Trophoblast cell (in vitro differentiated cells and primary cell): ENCODE data around the gene PLXND1.
A peak's percentile ranks its signal among the peaks of the same experiment; 100 is the strongest.

ENCODE experiments used
- DNase-seq, 2 donors: peaks; one replicate each; pipeline ENCODE4 v3.0.0-alpha.2; 2016
- H2AFZ ChIP-seq: 2 replicates; pipeline ENCODE4 v1.6.1; 2013; ENCODE audit warnings: low read length, moderate library complexity, mild to moderate bottlenecking; ENCODE audit not compliant: insufficient read depth, poor library complexity
- H2AK5ac ChIP-seq: 2 replicates; pipeline ENCODE4 v1.6.1; 2013; ENCODE audit warnings: mild to moderate bottlenecking, low read length
- H2BK120ac ChIP-seq: 2 replicates; pipeline ENCODE4 v1.6.1; 2013; ENCODE audit warnings: low read length, mild to moderate bottlenecking, moderate library complexity; ENCODE audit not compliant: insufficient read depth, poor library complexity
- H2BK12ac ChIP-seq: 2 replicates; pipeline ENCODE4 v1.6.1; 2013; ENCODE audit warnings: mild to moderate bottlenecking, low read length, moderate library complexity
- H2BK5ac ChIP-seq: 2 replicates; pipeline ENCODE4 v1.6.1; 2013; ENCODE audit warnings: low read length, low read depth, moderate library complexity, mild to moderate bottlenecking; ENCODE audit not compliant: poor library complexity
- H3K14ac ChIP-seq: 2 replicates; pipeline ENCODE4 v1.6.1; 2013; ENCODE audit warnings: mild to moderate bottlenecking, low read length
- H3K18ac ChIP-seq: 2 replicates; pipeline ENCODE4 v1.6.1; 2013; ENCODE audit warnings: mild to moderate bottlenecking, low read length
- H3K23ac ChIP-seq: 2 replicates; pipeline ENCODE4 v1.6.1; 2013; ENCODE audit warnings: low read length
- H3K27ac ChIP-seq: 2 replicates; pipeline ENCODE4 v1.5.1; 2013; ENCODE audit warnings: low read depth, mild to moderate bottlenecking, inconsistent platforms, low read length, moderate library complexity
- H3K27me3 ChIP-seq: 2 replicates; pipeline ENCODE4 v1.6.1; 2013; ENCODE audit warnings: inconsistent platforms, mild to moderate bottlenecking, low read length, moderate library complexity; ENCODE audit not compliant: insufficient read depth
- H3K36me3 ChIP-seq, 2 experiments: 1 replicate in 1 of 2; 2 replicates in 1 of 2; pipeline ENCODE4 v1.6.1; 2013; ENCODE audit warnings: low read length in 2 of 2, mild to moderate bottlenecking in 2 of 2, moderate library complexity in 1 of 2; ENCODE audit not compliant: insufficient read depth in 2 of 2, control insufficient read depth in 1 of 2
- H3K4ac ChIP-seq: 2 replicates; pipeline ENCODE4 v1.6.1; 2013; ENCODE audit warnings: low read depth, mild to moderate bottlenecking, low read length, moderate library complexity
- H3K4me1 ChIP-seq, 2 experiments: 1 replicate in 1 of 2; 2 replicates in 1 of 2; pipeline ENCODE4 v1.6.1; 2013; ENCODE audit warnings: low read length in 2 of 2, mild to moderate bottlenecking in 2 of 2, moderate library complexity in 1 of 2; ENCODE audit not compliant: insufficient read depth in 2 of 2, control insufficient read depth in 1 of 2
- H3K4me2 ChIP-seq: 2 replicates; pipeline ENCODE4 v1.6.1; 2013; ENCODE audit warnings: inconsistent platforms, mild to moderate bottlenecking, low read length, moderate library complexity
- H3K4me3 ChIP-seq: 2 replicates; pipeline ENCODE4 v1.5.1; 2013; ENCODE audit warnings: mild to moderate bottlenecking, low read depth, low read length, inconsistent platforms
- H3K79me1 ChIP-seq: one replicate; pipeline ENCODE4 v1.6.1; 2013; ENCODE audit warnings: low read length
- H3K79me2 ChIP-seq: 2 replicates; pipeline ENCODE4 v1.6.1; 2013; ENCODE audit warnings: low read length, mild to moderate bottlenecking; ENCODE audit not compliant: control insufficient read depth, insufficient read depth, poor library complexity
- H3K9ac ChIP-seq: 2 replicates; pipeline ENCODE4 v1.6.1; 2013; ENCODE audit warnings: mild to moderate bottlenecking, low read length
- H3K9me3 ChIP-seq: 2 replicates; pipeline ENCODE4 v1.6.1; 2013; ENCODE audit warnings: low read depth, mild to moderate bottlenecking, control low read depth, inconsistent platforms, low read length; ENCODE audit not compliant: insufficient read depth
- H4K12ac ChIP-seq: 2 replicates; pipeline ENCODE4 v1.6.1; 2013; ENCODE audit warnings: low read depth, mild to moderate bottlenecking, low read length, moderate library complexity
- H4K8ac ChIP-seq: 2 replicates; pipeline ENCODE4 v1.6.1; 2013; ENCODE audit warnings: low read depth, mild to moderate bottlenecking, low read length, moderate library complexity
- H4K91ac ChIP-seq: one replicate; pipeline ENCODE4 v1.6.1; 2013; ENCODE audit warnings: low read depth, mild to moderate bottlenecking, low read length, moderate library complexity
- WGBS: extraction: QIAGEN DNeasy Blood & Tissue Kit; methylation state at CpG from one replicate; pipeline ENCODE4 v1.1.7; 2013; ENCODE audit warnings: missing lambda C conversion rate; ENCODE audit not compliant: insufficient read length, insufficient coverage; ENCODE audit errors: extremely low coverage; 5-methylcytosine and 5-hydroxymethylcytosine counted together

Gene PLXND1

GRCh38 chr3:129524081-129524480 is 82.4 kb downstream of the PLXND1 start:
- no peak overlapping the region for H3K27ac ChIP-seq
- WGBS = no CpG with 5 or more reads among the region's 4 CpGs

GRCh38 chr3:129522953-129523352 is 83.5 kb downstream of the PLXND1 start:
- Histone ChIP-seq H3K27ac (no peak overlapping the region), H3K27me3 (no peaks in the 10 kb centered on the region), H3K79me2 (no peaks in the 10 kb centered on the region), H3K4me1 (no peaks in the 10 kb centered on the region), H3K4me3 (no peak overlapping the region), H3K4me2 (no peak overlapping the region), H4K8ac (no peak overlapping the region), H4K12ac (no peak overlapping the region), H2BK120ac (no peak overlapping the region), H2AFZ (no peak overlapping the region), H3K4ac (no peak overlapping the region), H2BK12ac (no peak overlapping the region), H3K9ac (no peak overlapping the region), H3K9me3 (no peaks in the 10 kb centered on the region), H3K36me3 (peaks cover 0 to 4% of the 10 kb centered on the region in 2 experiments), H4K91ac (no peak overlapping the region), H3K18ac (no peak overlapping the region), H3K79me1 (no peaks in the 10 kb centered on the region), H3K14ac (no peak overlapping the region), H3K23ac (no peak overlapping the region), H2BK5ac (no peak overlapping the region), H2AK5ac (no peak overlapping the region)
- DNase-seq = no peak
- WGBS = no CpG with 5 or more reads among the region's 5 CpGs

More at GRCh38 chr3:129524081-129524480, 82.4 kb downstream of the PLXND1 start:
- no peak overlapping the region for H4K91ac ChIP-seq
- no peak overlapping the region for H2BK120ac ChIP-seq
- no peak overlapping the region for H3K18ac ChIP-seq
- H2BK12ac ChIP-seq = no peak overlapping the region
- no peaks in the 10 kb centered on the region for H3K79me2 ChIP-seq
- H3K23ac ChIP-seq = no peak overlapping the region
- no peak overlapping the region for H4K8ac ChIP-seq
- H2BK5ac ChIP-seq = no peak overlapping the region
- H2AFZ ChIP-seq = no peak overlapping the region
- peaks cover 0 to 4% of the 10 kb centered on the region in 2 experiments for H3K36me3 ChIP-seq
- H2AK5ac ChIP-seq = no peak overlapping the region
- H3K4me1 ChIP-seq = no peaks in the 10 kb centered on the region
- no peaks in the 10 kb centered on the region for H3K27me3 ChIP-seq
- H3K79me1 ChIP-seq = no peaks in the 10 kb centered on the region
- peak; percentile 75 to 79 for DNase-seq
- H3K9me3 ChIP-seq = no peaks in the 10 kb centered on the region
- H3K14ac ChIP-seq = no peak overlapping the region
- no peak overlapping the region for H3K9ac ChIP-seq
- no peak overlapping the region for H3K4me2 ChIP-seq
- no peak overlapping the region for H3K4ac ChIP-seq
- no peak overlapping the region for H4K12ac ChIP-seq
- H3K4me3 ChIP-seq = no peak overlapping the region

- no peak overlapping the region for H2AFZ ChIP-seq
- H2AK5ac ChIP-seq = no peak overlapping the region
- no peak overlapping the region for H4K8ac ChIP-seq
- H3K27ac ChIP-seq = no peak overlapping the region
- no peak overlapping the region for H3K4ac ChIP-seq
- no peak overlapping the region for H3K18ac ChIP-seq
- no peaks in the 10 kb centered on the region for H3K4me1 ChIP-seq
- H4K12ac ChIP-seq = no peak overlapping the region
- no peak for DNase-seq
- H2BK5ac ChIP-seq = no peak overlapping the region
- H3K79me2 ChIP-seq = no peaks in the 10 kb centered on the region
- H4K91ac ChIP-seq = no peak overlapping the region
- H3K36me3 ChIP-seq = peaks cover 9 to 17% of the 10 kb centered on the region in 2 experiments
- no peak overlapping the region for H3K9ac ChIP-seq
- H3K23ac ChIP-seq = no peak overlapping the region
- no peaks in the 10 kb centered on the region for H3K79me1 ChIP-seq
- H3K4me3 ChIP-seq = no peak overlapping the region
- H2BK12ac ChIP-seq = no peak overlapping the region
- WGBS = no CpG with 5 or more reads among the region's 8 CpGs
- no peaks in the 10 kb centered on the region for H3K27me3 ChIP-seq
- H3K4me2 ChIP-seq = no peak overlapping the region
- no peak overlapping the region for H2BK120ac ChIP-seq
- no peak overlapping the region for H3K14ac ChIP-seq
- no peaks in the 10 kb centered on the region for H3K9me3 ChIP-seq
Observed at GRCh38 chr3:129521611-129522010, 84.9 kb downstream of the PLXND1 start.

GRCh38 chr3:129520960-129521359 is 85.5 kb downstream of the PLXND1 start:
- no peak overlapping the region for H3K27ac ChIP-seq
- no peaks in the 10 kb centered on the region for H3K4me1 ChIP-seq
- H2BK5ac ChIP-seq = no peak overlapping the region
- no peak overlapping the region for H3K4ac ChIP-seq
- H3K36me3 ChIP-seq = peaks cover 15 to 23% of the 10 kb centered on the region in 2 experiments
- no peaks in the 10 kb centered on the region for H3K27me3 ChIP-seq
- H3K9ac ChIP-seq = no peak overlapping the region
- no peak overlapping the region for H4K12ac ChIP-seq
- no peak overlapping the region for H2BK12ac ChIP-seq
- no peak overlapping the region for H2AK5ac ChIP-seq
- peaks cover 2% of the 10 kb centered on the region for H3K9me3 ChIP-seq
- no peak overlapping the region for H3K14ac ChIP-seq
- no peak overlapping the region for H2AFZ ChIP-seq
- H2BK120ac ChIP-seq = no peak overlapping the region
- H3K23ac ChIP-seq = no peak overlapping the region
- no peaks in the 10 kb centered on the region for H3K79me1 ChIP-seq
- no peak overlapping the region for H4K91ac ChIP-seq
- H3K79me2 ChIP-seq = no peaks in the 10 kb centered on the region
- H3K4me3 ChIP-seq = no peak overlapping the region
- H3K18ac ChIP-seq = no peak overlapping the region
- DNase-seq = peak; percentile 21 to 35
- no peak overlapping the region for H3K4me2 ChIP-seq
- no peak overlapping the region for H4K8ac ChIP-seq
- WGBS = no CpG with 5 or more reads among the region's 4 CpGs
